ENCODE measurements around the gene FUCA1.
A peak's percentile ranks its signal among the peaks of the same experiment; 100 is the strongest.
"Not testable (repeated sequence)": the region's sequence is repeated elsewhere in the genome, so short reads cannot be mapped to it uniquely, and the experiment has no call there.

The FUCA1 gene

DNA sequence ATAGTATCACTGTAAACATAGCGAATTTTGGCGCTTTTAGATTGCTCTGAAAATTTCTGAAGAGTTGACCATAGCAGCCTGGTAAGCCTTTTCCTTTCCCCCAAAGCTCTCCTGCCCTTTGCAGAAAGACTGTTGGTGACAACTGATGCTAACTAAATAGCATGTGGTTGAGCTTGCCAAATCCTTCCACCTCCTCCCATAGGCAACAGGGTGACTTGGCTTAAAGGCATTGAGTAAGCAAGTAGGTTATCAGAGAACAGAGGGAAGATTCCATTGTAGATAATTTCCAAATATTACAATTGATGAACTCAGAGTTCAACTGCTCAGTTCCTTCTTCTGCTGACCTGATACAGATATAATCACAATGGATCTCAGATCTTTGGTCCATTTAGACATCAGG lies 22.9 kb downstream of the FUCA1 start:
- TF ChIP-seq, protein P1, sequence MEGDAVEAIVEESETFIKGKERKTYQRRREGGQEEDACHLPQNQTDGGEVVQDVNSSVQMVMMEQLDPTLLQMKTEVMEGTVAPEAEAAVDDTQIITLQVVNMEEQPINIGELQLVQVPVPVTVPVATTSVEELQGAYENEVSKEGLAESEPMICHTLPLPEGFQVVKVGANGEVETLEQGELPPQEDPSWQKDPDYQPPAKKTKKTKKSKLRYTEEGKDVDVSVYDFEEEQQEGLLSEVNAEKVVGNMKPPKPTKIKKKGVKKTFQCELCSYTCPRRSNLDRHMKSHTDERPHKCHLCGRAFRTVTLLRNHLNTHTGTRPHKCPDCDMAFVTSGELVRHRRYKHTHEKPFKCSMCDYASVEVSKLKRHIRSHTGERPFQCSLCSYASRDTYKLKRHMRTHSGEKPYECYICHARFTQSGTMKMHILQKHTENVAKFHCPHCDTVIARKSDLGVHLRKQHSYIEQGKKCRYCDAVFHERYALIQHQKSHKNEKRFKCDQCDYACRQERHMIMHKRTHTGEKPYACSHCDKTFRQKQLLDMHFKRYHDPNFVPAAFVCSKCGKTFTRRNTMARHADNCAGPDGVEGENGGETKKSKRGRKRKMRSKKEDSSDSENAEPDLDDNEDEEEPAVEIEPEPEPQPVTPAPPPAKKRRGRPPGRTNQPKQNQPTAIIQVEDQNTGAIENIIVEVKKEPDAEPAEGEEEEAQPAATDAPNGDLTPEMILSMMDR (IDR thresholded peaks at IDR 0.05; ENCODE audit: poor library complexity, severe bottlenecking) = no peak
- DNase-seq (ENCODE audit: low spot score) (no peak), ATAC-seq (ENCODE audit: low read depth) (no peak)
- Histone ChIP-seq H3K27ac (ENCODE audit: poor library complexity, severe bottlenecking) (no peak overlapping the region), H3K4me1 (ENCODE audit: insufficient read depth, poor library complexity, severe bottlenecking) (no peaks in the 10 kb centered on the region), H3K4me3 (ENCODE audit: severe bottlenecking) (no peak overlapping the region), H3K36me3 (ENCODE audit: low read depth) (peaks cover 32% of the 10 kb centered on the region), H3K9me3 (ENCODE audit: severe bottlenecking) (no peaks in the 10 kb centered on the region), H3K27me3 (ENCODE audit: insufficient read depth, poor library complexity, severe bottlenecking) (no peaks in the 10 kb centered on the region)

DNA sequence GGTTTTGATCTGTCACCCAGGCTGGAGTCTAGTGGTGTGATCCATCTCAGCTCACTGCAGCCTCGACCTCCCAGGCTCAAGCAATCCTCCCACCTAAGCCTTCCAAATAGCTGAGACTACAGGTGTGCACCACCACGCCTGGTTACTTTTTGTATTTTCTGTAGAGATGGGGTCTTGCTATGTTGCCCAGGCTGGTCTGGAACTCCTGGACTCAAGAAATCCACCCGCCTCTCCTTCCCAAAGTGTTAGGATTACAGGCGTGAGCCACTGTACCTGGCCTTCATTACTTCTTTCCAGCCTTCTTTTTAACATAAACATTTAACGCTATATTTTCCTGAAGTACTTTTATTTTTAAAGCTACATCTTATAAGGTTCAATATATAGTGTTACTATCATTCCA lies 24.4 kb downstream of the FUCA1 start:
- Histone ChIP-seq H3K27me3 (ENCODE audit: insufficient read depth, poor library complexity, severe bottlenecking) (no peaks in the 10 kb centered on the region), H3K4me3 (ENCODE audit: severe bottlenecking) (no peak overlapping the region), H3K27ac (ENCODE audit: poor library complexity, severe bottlenecking) (no peak overlapping the region), H3K9me3 (ENCODE audit: severe bottlenecking) (no peaks in the 10 kb centered on the region), H3K4me1 (ENCODE audit: insufficient read depth, poor library complexity, severe bottlenecking) (no peaks in the 10 kb centered on the region), H3K36me3 (ENCODE audit: low read depth) (peaks cover 26% of the 10 kb centered on the region)
- TF ChIP-seq, protein P1 (IDR thresholded peaks at IDR 0.05; ENCODE audit: poor library complexity, severe bottlenecking) = no peak
- ATAC-seq (ENCODE audit: low read depth) (no peak), DNase-seq (ENCODE audit: low spot score) (no peak)

DNA sequence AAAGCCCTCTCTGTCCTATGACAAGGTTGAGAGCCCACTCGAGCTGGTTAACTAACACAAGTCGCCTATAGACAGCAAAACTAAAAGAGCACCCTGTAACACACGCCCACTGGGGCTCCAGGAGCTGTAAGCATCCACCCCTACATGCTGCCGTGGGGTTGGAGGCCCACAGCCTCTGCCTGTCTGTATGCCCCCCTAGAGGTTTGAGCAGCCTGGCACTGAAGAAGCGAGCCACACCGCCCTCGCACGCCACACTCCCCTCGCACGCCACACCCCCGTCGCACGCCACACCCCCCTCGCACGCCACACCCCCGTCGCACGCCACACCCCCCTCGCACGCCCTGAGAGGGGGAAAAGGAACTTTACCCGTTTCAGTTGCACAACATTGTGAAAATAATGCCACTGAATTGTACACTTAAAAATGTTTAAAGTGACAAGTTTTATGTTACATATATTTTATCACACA lies 29.7 kb downstream of the FUCA1 start:
- Histone ChIP-seq H3K4me1 (ENCODE audit: insufficient read depth, poor library complexity, severe bottlenecking) (peaks cover 4% of the 10 kb centered on the region), H3K36me3 (ENCODE audit: low read depth) (no peaks in the 10 kb centered on the region), H3K9me3 (ENCODE audit: severe bottlenecking) (no peaks in the 10 kb centered on the region), H3K27me3 (ENCODE audit: insufficient read depth, poor library complexity, severe bottlenecking) (no peaks in the 10 kb centered on the region), H3K4me3 (ENCODE audit: severe bottlenecking) (peak overlapping the region; percentile 7), H3K27ac (ENCODE audit: poor library complexity, severe bottlenecking) (no peak overlapping the region)
- DNase-seq (ENCODE audit: low spot score) = no peak
- TF ChIP-seq, protein P1 (IDR thresholded peaks at IDR 0.05; ENCODE audit: poor library complexity, severe bottlenecking) = no peak
- peak; percentile 95 for ATAC-seq (ENCODE audit: low read depth)

DNA sequence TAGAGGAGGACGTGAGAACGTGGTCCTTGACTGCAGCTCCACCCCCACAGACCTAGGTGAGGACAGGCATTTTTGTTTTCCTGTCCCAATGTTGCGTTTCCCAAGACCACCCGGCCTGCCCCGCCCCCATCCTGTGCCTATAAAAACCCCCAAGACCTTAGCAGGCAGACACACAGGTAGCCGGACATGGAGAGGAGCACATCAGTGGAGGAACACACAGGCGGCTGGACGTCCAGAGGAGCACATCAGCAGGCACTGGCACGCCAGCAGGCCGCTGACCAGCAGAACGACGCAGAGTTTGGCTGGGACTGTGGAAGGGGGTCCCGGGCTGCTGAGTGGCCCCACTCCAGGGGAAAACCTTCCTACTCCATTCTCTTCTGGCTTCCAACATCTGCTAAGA lies 30.2 kb downstream of the FUCA1 start:
- no peak overlapping the region for H3K27ac ChIP-seq (ENCODE audit: poor library complexity, severe bottlenecking)
- no peaks in the 10 kb centered on the region for H3K9me3 ChIP-seq (ENCODE audit: severe bottlenecking)
- no peaks in the 10 kb centered on the region for H3K27me3 ChIP-seq (ENCODE audit: insufficient read depth, poor library complexity, severe bottlenecking)
- TF ChIP-seq, protein P1 (IDR thresholded peaks at IDR 0.05; ENCODE audit: poor library complexity, severe bottlenecking) = no peak
- no peak overlapping the region for H3K4me3 ChIP-seq (ENCODE audit: severe bottlenecking)
- no peaks in the 10 kb centered on the region for H3K36me3 ChIP-seq (ENCODE audit: low read depth)
- no peak for ATAC-seq (ENCODE audit: low read depth)
- H3K4me1 ChIP-seq (ENCODE audit: insufficient read depth, poor library complexity, severe bottlenecking) = peaks cover 4% of the 10 kb centered on the region
- DNase-seq (ENCODE audit: low spot score) = no peak

DNA sequence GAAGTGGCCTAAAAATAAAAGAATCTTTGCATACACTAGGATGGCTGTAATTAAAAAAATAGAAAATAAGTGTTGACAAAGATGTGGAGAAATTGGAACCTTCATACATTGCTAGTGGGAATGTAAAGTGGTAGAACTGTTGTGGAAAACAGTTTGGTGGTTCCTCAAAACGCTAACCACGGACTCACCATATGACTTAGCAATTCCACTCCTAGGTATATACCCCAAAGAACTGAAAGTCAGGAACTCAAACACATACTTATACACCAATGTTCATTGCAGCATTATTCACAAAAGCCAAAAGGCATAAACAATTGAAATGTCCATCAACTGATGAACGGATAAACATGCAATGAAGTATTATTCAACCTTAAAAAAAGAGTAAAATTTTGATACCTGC lies 32.1 kb downstream of the FUCA1 start:
- no peak overlapping the region for H3K27ac ChIP-seq (ENCODE audit: poor library complexity, severe bottlenecking)
- ATAC-seq (ENCODE audit: low read depth) (no peak), DNase-seq (ENCODE audit: low spot score) (no peak)
- no peak overlapping the region for H3K4me3 ChIP-seq (ENCODE audit: severe bottlenecking)
- H3K4me1 ChIP-seq (ENCODE audit: insufficient read depth, poor library complexity, severe bottlenecking) = peaks cover 4% of the 10 kb centered on the region
- no peaks in the 10 kb centered on the region for H3K9me3 ChIP-seq (ENCODE audit: severe bottlenecking)
- TF ChIP-seq, protein P1 (IDR thresholded peaks at IDR 0.05; ENCODE audit: poor library complexity, severe bottlenecking) = no peak
- no peaks in the 10 kb centered on the region for H3K27me3 ChIP-seq (ENCODE audit: insufficient read depth, poor library complexity, severe bottlenecking)
- H3K36me3 ChIP-seq (ENCODE audit: low read depth) = no peaks in the 10 kb centered on the region

DNA sequence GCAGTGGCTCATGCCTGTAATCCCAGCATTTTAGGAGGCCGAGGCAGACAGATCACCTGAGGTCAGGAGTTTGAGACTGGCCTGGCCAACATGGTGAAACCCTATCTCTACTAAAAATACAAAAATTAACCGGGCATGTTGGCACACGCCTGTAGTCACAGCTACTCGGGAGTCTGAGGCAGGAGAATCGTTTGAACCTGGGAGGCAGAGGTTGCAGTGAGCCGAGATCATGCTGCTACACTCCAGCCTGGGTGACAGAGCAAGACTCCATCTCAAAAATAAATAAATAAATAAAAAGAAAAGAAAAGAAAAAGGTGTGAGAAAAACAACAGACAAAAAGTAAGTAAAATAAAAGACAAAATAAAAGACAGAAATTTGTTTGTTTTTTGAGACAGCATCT lies 33.9 kb downstream of the FUCA1 start:
- ATAC-seq (ENCODE audit: low read depth); H3K27ac ChIP-seq (ENCODE audit: poor library complexity, severe bottlenecking); H3K36me3 ChIP-seq (ENCODE audit: low read depth); DNase-seq (ENCODE audit: low spot score); H3K4me3 ChIP-seq (ENCODE audit: severe bottlenecking); H3K9me3 ChIP-seq (ENCODE audit: severe bottlenecking); H3K27me3 ChIP-seq (ENCODE audit: insufficient read depth, poor library complexity, severe bottlenecking); H3K4me1 ChIP-seq (ENCODE audit: insufficient read depth, poor library complexity, severe bottlenecking): not testable (repeated sequence)

Measured in RWPE2 (cell line).